MM.1S (cell line): Measurements from ENCODE around the gene MPP1.

Experiments
- DNase-seq: peaks from one replicate; pipeline ENCODE4 v3.0.0-alpha.2; 2015
- H2AFZ ChIP-seq: fragments of 300-600 bp; sonication (generic); 2 replicates; pipeline ENCODE4 v1.6.0; 2016; ENCODE audit warnings: antibody characterized with exemption, low read length
- H3F3A ChIP-seq: fragments of 300-600 bp; sonication (generic); 2 replicates; pipeline ENCODE4 v1.6.1; 2016; ENCODE audit warnings: mild to moderate bottlenecking, antibody characterized with exemption, low read length, moderate library complexity, mixed read lengths; ENCODE audit not compliant: insufficient read depth
- H3K27ac ChIP-seq: fragments of 300-600 bp; sonication (generic); 2 replicates; pipeline ENCODE4 v1.5.1; 2016; ENCODE audit warnings: mild to moderate bottlenecking, low read length
- H3K27me3 ChIP-seq: fragments of 300-600 bp; sonication (generic); replicated peaks from 2 replicates; pipeline ENCODE4 v1.6.0; 2016; ENCODE audit warnings: low read length; ENCODE audit not compliant: insufficient read depth
- H3K36me3 ChIP-seq: fragments of 300-600 bp; sonication (generic); replicated peaks from 2 replicates; pipeline ENCODE4 v1.6.1; 2016; ENCODE audit warnings: mild to moderate bottlenecking, low read length, mixed read lengths; ENCODE audit not compliant: insufficient read depth
- H3K4me1 ChIP-seq: fragments of 300-600 bp; sonication (generic); 2 replicates; pipeline ENCODE4 v1.6.1; 2016; ENCODE audit warnings: low read length, mixed read lengths
- H3K4me2 ChIP-seq: fragments of 300-600 bp; sonication (generic); 2 replicates; pipeline ENCODE4 v1.6.0; 2016; ENCODE audit warnings: low read depth, low read length
- H3K4me3 ChIP-seq: fragments of 300-600 bp; sonication (generic); 2 replicates; pipeline ENCODE4 v1.5.1; 2016; ENCODE audit warnings: low read length, mixed read lengths
- H3K79me2 ChIP-seq: fragments of 300-600 bp; sonication (generic); 2 replicates; pipeline ENCODE4 v1.6.1; 2016; ENCODE audit warnings: mixed run types, low read length, mixed read lengths
- H3K9ac ChIP-seq: fragments of 300-600 bp; sonication (generic); 2 replicates; pipeline ENCODE4 v1.6.1; 2016; ENCODE audit warnings: low read length, mixed read lengths
- H3K9me2 ChIP-seq: fragments of 300-600 bp; sonication (generic); replicated peaks from 2 replicates; pipeline ENCODE4 v1.6.1; 2016; ENCODE audit warnings: mild to moderate bottlenecking, low read length, mixed read lengths; ENCODE audit not compliant: insufficient read depth
- H3K9me3 ChIP-seq: fragments of 300-600 bp; sonication (generic); replicated peaks from 2 replicates; pipeline ENCODE4 v1.6.1; 2016; ENCODE audit warnings: mild to moderate bottlenecking, low read length, mixed read lengths; ENCODE audit not compliant: insufficient read depth
- H4K20me1 ChIP-seq: fragments of 300-600 bp; sonication (generic); 2 replicates; pipeline ENCODE4 v1.6.1; 2016; ENCODE audit warnings: mild to moderate bottlenecking, low read length, moderate library complexity, mixed read lengths; ENCODE audit not compliant: insufficient read depth
- CTCF ChIP-seq: fragments of 300-600 bp; sonication (generic); IDR thresholded peaks from 2 replicates; pipeline ENCODE4 v1.5.1; 2016; ENCODE audit warnings: antibody characterized with exemption, low read length, mixed read lengths
- EZH2 ChIP-seq: fragments of 300-600 bp; sonication (generic); optimal IDR thresholded peaks from 2 replicates; pipeline ENCODE3; 2017; ENCODE audit warnings: low read depth, mild to moderate bottlenecking, antibody characterized with exemption, low read length, mixed read lengths
- EZH2phosphoT487 ChIP-seq: fragments of 300-600 bp; sonication (generic); IDR thresholded peaks from 2 replicates; pipeline ENCODE4 v1.6.1; 2018; ENCODE audit warnings: antibody characterized with exemption, low read length

MPP1 gene

GRCh38 chrX:154749856-154750255 lies 55.4 kb downstream of the MPP1 start:
- Histone ChIP-seq H3K9ac (no peak overlapping the region; the same call in 1 of the 2 replicates), H3K4me3 (peak overlapping the region; percentile 62), H3F3A (no peaks in the 10 kb centered on the region; the same call in 1 of the 2 replicates), H3K4me1 (peaks cover 3% of the 10 kb centered on the region; the same call in 1 of the 2 replicates), H3K9me3 (no peaks in the 10 kb centered on the region), H3K79me2 (no peaks in the 10 kb centered on the region), H2AFZ (0 out of 2 replicates have a peak overlapping the region, but pooled peaks have one; percentile 6), H3K36me3 (no peaks in the 10 kb centered on the region), H3K27me3 (no peaks in the 10 kb centered on the region; the same call in 1 of the 2 replicates), H4K20me1 (no peaks in the 10 kb centered on the region), H3K9me2 (no peaks in the 10 kb centered on the region), H3K27ac (no peak overlapping the region), H3K4me2 (peak overlapping the region; percentile 52)
- TF ChIP-seq CTCF (no peak), EZH2 (no peak), EZH2phosphoT487 (no peak)
- no peak for DNase-seq

- H3F3A ChIP-seq = no peaks in the 10 kb centered on the region; the same call in 1 of the 2 replicates
- peak overlapping the region; percentile 1; the same call in 1 of the 2 replicates for H3K4me2 ChIP-seq
- no peaks in the 10 kb centered on the region for H3K9me2 ChIP-seq
- H3K27me3 ChIP-seq = no peaks in the 10 kb centered on the region; the same call in 1 of the 2 replicates
- H3K27ac ChIP-seq = no peak overlapping the region
- H3K4me1 ChIP-seq = peaks cover 3% of the 10 kb centered on the region; the same call in 1 of the 2 replicates
- H3K9me3 ChIP-seq = no peaks in the 10 kb centered on the region
- DNase-seq = peak; percentile 62
- no peaks in the 10 kb centered on the region for H3K79me2 ChIP-seq
- no peaks in the 10 kb centered on the region for H3K36me3 ChIP-seq
- no peak overlapping the region for H3K9ac ChIP-seq
- no peak overlapping the region for H3K4me3 ChIP-seq
- no peaks in the 10 kb centered on the region for H4K20me1 ChIP-seq
- H2AFZ ChIP-seq = no peak overlapping the region
- TF ChIP-seq EZH2phosphoT487 (no peak), CTCF (peak; percentile 74), EZH2 (no peak)
Observed at GRCh38 chrX:154748712-154749339, 56.5 kb downstream of the MPP1 start.

GRCh38 chrX:154742613-154743012 lies 62.7 kb downstream of the MPP1 start:
- H3K79me2 ChIP-seq = no peaks in the 10 kb centered on the region
- H4K20me1 ChIP-seq = no peaks in the 10 kb centered on the region
- H3K27me3 ChIP-seq = no peaks in the 10 kb centered on the region
- H3K9ac ChIP-seq = no peak overlapping the region
- H3K4me2 ChIP-seq = no peak overlapping the region
- H2AFZ ChIP-seq = no peak overlapping the region
- H3K9me3 ChIP-seq = no peaks in the 10 kb centered on the region
- no peaks in the 10 kb centered on the region for H3F3A ChIP-seq
- TF ChIP-seq CTCF (no peak), EZH2 (no peak), EZH2phosphoT487 (no peak)
- DNase-seq = no peak
- H3K36me3 ChIP-seq = no peaks in the 10 kb centered on the region
- H3K4me3 ChIP-seq = no peak overlapping the region
- H3K27ac ChIP-seq = no peak overlapping the region
- H3K9me2 ChIP-seq = no peaks in the 10 kb centered on the region
- no peaks in the 10 kb centered on the region for H3K4me1 ChIP-seq
